HEK293 (cell line): ENCODE measurements around the gene CDON.

Experiments
- RBAK ChIP-seq: fragments of 450-650 bp; formaldehyde crosslinking; IDR thresholded peaks from 2 replicates; pipeline ENCODE4 v1.5.1; 2016; ENCODE audit warnings: missing biosample characterization, missing genetic modification characterization
- ZEB2 ChIP-seq: fragments of 450-650 bp; formaldehyde crosslinking; IDR thresholded peaks from 2 replicates; pipeline ENCODE4 v1.5.1; 2016; ENCODE audit warnings: missing biosample characterization, missing genetic modification characterization
- ZNF138 ChIP-seq: fragments of 450-650 bp; formaldehyde crosslinking; IDR thresholded peaks from 2 replicates; pipeline ENCODE4 v1.5.1; 2016; ENCODE audit warnings: missing biosample characterization, missing genetic modification characterization, borderline replicate concordance
- ZNF335 ChIP-seq: fragments of 450-650 bp; formaldehyde crosslinking; conservative IDR thresholded peaks from 2 replicates; pipeline ENCODE4 v1.5.1; 2016; ENCODE audit warnings: missing biosample characterization, missing genetic modification characterization
- ZNF629 ChIP-seq: fragments of 450-650 bp; formaldehyde crosslinking; IDR thresholded peaks from 2 replicates; pipeline ENCODE4 v1.5.1; 2017; ENCODE audit warnings: missing biosample characterization, missing genetic modification characterization
- ZNF670 ChIP-seq: fragments of 450-650 bp; formaldehyde crosslinking; IDR thresholded peaks from 2 replicates; pipeline ENCODE4 v1.5.1; 2016; ENCODE audit warnings: missing biosample characterization, missing genetic modification characterization, low read depth
- ZNF76 ChIP-seq: fragments of 450-650 bp; formaldehyde crosslinking; IDR thresholded peaks from 2 replicates; pipeline ENCODE4; 2016; ENCODE audit warnings: low read depth, missing biosample characterization, missing genetic modification characterization, borderline replicate concordance
- TF ChIP-seq, protein P1 (sequence below): fragments of 450-650 bp; IDR thresholded peaks from 2 replicates; pipeline ENCODE4 v1.5.1; 2018; ENCODE audit warnings: missing biosample characterization, mild to moderate bottlenecking, missing genetic modification characterization
- TF ChIP-seq, protein P2 (sequence below): fragments of 450-650 bp; formaldehyde crosslinking; IDR thresholded peaks from 2 replicates; pipeline ENCODE4 v1.5.1; 2016; ENCODE audit warnings: missing biosample characterization, missing genetic modification characterization
- TF ChIP-seq, protein P3 (sequence below): fragments of 450-650 bp; formaldehyde crosslinking; IDR thresholded peaks from 2 replicates; pipeline ENCODE4; 2016; ENCODE audit warnings: missing biosample characterization, missing genetic modification characterization
- TF ChIP-seq, protein P4 (sequence below): fragments of 450-650 bp; formaldehyde crosslinking; IDR thresholded peaks from 2 replicates; pipeline ENCODE4 v1.5.1; 2016; ENCODE audit warnings: missing biosample characterization, missing genetic modification characterization, low read depth

DNA sequence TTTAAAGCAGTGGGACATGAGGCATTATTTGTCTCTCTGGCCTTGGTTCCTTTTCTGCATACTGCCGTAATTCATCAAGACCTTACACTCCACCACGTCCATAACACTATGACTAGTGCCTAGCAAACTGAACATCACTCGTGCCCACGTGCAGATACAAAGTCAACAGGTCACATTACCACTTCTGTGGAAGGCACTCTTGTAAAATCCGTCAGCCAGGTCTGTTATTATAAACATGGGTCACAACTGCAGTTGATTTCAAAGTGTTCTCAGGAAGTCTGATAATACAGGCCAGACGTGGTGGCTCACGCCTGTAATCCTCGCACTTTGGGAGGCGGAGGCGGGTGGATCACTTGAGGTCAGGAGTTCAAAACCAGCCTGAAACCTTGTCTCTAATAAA lies 102.7 kb downstream of the CDON start:
- TF ChIP-seq, protein P1, sequence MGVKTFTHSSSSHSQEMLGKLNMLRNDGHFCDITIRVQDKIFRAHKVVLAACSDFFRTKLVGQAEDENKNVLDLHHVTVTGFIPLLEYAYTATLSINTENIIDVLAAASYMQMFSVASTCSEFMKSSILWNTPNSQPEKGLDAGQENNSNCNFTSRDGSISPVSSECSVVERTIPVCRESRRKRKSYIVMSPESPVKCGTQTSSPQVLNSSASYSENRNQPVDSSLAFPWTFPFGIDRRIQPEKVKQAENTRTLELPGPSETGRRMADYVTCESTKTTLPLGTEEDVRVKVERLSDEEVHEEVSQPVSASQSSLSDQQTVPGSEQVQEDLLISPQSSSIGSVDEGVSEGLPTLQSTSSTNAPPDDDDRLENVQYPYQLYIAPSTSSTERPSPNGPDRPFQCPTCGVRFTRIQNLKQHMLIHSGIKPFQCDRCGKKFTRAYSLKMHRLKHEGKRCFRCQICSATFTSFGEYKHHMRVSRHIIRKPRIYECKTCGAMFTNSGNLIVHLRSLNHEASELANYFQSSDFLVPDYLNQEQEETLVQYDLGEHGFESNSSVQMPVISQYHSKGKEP = no peak
- TF ChIP-seq ZNF76 = no peak
- TF ChIP-seq, protein P2, sequence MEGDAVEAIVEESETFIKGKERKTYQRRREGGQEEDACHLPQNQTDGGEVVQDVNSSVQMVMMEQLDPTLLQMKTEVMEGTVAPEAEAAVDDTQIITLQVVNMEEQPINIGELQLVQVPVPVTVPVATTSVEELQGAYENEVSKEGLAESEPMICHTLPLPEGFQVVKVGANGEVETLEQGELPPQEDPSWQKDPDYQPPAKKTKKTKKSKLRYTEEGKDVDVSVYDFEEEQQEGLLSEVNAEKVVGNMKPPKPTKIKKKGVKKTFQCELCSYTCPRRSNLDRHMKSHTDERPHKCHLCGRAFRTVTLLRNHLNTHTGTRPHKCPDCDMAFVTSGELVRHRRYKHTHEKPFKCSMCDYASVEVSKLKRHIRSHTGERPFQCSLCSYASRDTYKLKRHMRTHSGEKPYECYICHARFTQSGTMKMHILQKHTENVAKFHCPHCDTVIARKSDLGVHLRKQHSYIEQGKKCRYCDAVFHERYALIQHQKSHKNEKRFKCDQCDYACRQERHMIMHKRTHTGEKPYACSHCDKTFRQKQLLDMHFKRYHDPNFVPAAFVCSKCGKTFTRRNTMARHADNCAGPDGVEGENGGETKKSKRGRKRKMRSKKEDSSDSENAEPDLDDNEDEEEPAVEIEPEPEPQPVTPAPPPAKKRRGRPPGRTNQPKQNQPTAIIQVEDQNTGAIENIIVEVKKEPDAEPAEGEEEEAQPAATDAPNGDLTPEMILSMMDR (tag by site-specific recombination) = no peak
- TF ChIP-seq ZNF335 (tag by site-specific recombination) = no peak
- TF ChIP-seq ZNF138 (tag by site-specific recombination) = no peak
- no peak for TF ChIP-seq RBAK (tag by site-specific recombination)
- TF ChIP-seq ZNF670 (tag by site-specific recombination) = no peak
- TF ChIP-seq, protein P3, sequence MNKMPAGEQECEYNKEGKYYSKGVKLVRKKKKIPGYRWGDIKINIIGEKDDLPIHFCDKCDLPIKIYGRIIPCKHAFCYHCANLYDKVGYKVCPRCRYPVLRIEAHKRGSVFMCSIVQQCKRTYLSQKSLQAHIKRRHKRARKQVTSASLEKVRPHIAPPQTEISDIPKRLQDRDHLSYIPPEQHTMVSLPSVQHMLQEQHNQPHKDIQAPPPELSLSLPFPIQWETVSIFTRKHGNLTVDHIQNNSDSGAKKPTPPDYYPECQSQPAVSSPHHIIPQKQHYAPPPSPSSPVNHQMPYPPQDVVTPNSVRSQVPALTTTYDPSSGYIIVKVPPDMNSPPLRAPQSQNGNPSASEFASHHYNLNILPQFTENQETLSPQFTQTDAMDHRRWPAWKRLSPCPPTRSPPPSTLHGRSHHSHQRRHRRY (tag by site-specific recombination) = no peak
- TF ChIP-seq, protein P4, sequence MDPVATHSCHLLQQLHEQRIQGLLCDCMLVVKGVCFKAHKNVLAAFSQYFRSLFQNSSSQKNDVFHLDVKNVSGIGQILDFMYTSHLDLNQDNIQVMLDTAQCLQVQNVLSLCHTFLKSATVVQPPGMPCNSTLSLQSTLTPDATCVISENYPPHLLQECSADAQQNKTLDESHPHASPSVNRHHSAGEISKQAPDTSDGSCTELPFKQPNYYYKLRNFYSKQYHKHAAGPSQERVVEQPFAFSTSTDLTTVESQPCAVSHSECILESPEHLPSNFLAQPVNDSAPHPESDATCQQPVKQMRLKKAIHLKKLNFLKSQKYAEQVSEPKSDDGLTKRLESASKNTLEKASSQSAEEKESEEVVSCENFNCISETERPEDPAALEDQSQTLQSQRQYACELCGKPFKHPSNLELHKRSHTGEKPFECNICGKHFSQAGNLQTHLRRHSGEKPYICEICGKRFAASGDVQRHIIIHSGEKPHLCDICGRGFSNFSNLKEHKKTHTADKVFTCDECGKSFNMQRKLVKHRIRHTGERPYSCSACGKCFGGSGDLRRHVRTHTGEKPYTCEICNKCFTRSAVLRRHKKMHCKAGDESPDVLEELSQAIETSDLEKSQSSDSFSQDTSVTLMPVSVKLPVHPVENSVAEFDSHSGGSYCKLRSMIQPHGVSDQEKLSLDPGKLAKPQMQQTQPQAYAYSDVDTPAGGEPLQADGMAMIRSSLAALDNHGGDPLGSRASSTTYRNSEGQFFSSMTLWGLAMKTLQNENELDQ (tag by site-specific recombination) = no peak
- TF ChIP-seq ZEB2 (tag by site-specific recombination) = no peak
- TF ChIP-seq ZNF629 (tag by site-specific recombination) = no peak
